H1 (cell line): ENCODE results near the gene LRIT2.

Experiments used
- BCL11A ChIP-seq, 2 experiments: IDR thresholded peaks; one replicate each; pipeline ENCODE4 v1.6.1; 2011; ENCODE audit warnings: low read depth in 2 of 2, low read length in 2 of 2, mild to moderate bottlenecking in 2 of 2
- EZH2 ChIP-seq: fragments of 200-600 bp; sonication (generic); IDR thresholded peaks from 2 replicates; pipeline ENCODE4 v1.7.1; 2012; ENCODE audit warnings: low read depth, mild to moderate bottlenecking, moderate library complexity, low read length, inconsistent platforms; ENCODE audit not compliant: severe bottlenecking
- JUND ChIP-seq: IDR thresholded peaks from 2 replicates; pipeline ENCODE4 v1.6.1; 2011; ENCODE audit warnings: mild to moderate bottlenecking, improper control_type of control experiment, low read length
- POLR2A ChIP-seq, 2 experiments: IDR thresholded peaks; 1 replicate in 1 of 2; 2 replicates in 1 of 2; pipeline ENCODE4 v1.6.1; 2011; ENCODE audit warnings: low read depth in 2 of 2, low read length in 2 of 2, mild to moderate bottlenecking in 2 of 2; ENCODE audit errors: control extremely low read depth in 1 of 2
- RFX5 ChIP-seq: IDR thresholded peaks from 2 replicates; pipeline ENCODE4 v1.6.1; 2011; ENCODE audit warnings: low read depth, low read length, improper control_type of control experiment, borderline replicate concordance
- RNF2 ChIP-seq: fragments of 200-900, 300-1000 bp; sonication (generic); IDR thresholded peaks from 2 replicates; pipeline ENCODE4 v1.7.1; 2016; ENCODE audit warnings: borderline replicate concordance, low read depth, mild to moderate bottlenecking, antibody characterized with exemption, low read length; ENCODE audit not compliant: poor library complexity, severe bottlenecking; ENCODE audit errors: missing control alignments
- SIX5 ChIP-seq: IDR thresholded peaks from 2 replicates; pipeline ENCODE4 v1.6.1; 2011; ENCODE audit warnings: mild to moderate bottlenecking, low read depth, low read length
- TBP ChIP-seq: IDR thresholded peaks from 2 replicates; pipeline ENCODE4 v1.6.1; 2011; ENCODE audit warnings: low read depth, low read length, improper control_type of control experiment
- YY1 ChIP-seq: IDR thresholded peaks from 2 replicates; pipeline ENCODE4 v1.6.1; 2011; ENCODE audit warnings: low read depth, mild to moderate bottlenecking, low read length
- ZNF274 ChIP-seq: IDR thresholded peaks from 2 replicates; pipeline ENCODE4 v1.7.0; 2012; ENCODE audit warnings: low read length, borderline replicate concordance; ENCODE audit errors: extremely low read depth
- TF ChIP-seq, protein P1 (sequence below), 3 experiments: IDR thresholded peaks; 1 replicate in 2 of 3; 2 replicates in 1 of 3; pipeline versions ENCODE4 v1.5.1 to v1.6.1; 2011; ENCODE audit warnings: low read length in 3 of 3, mild to moderate bottlenecking in 3 of 3, inconsistent platforms in 2 of 3, low read depth in 1 of 3, moderate library complexity in 1 of 3; ENCODE audit not compliant: insufficient read depth in 1 of 3; ENCODE audit errors: control extremely low read depth in 1 of 3
- TF ChIP-seq, protein P2 (sequence below): IDR thresholded peaks from 2 replicates; pipeline ENCODE4 v1.6.1; 2011; ENCODE audit warnings: low read length, improper control_type of control experiment
- TF ChIP-seq, protein P3 (sequence below): IDR thresholded peaks from 2 replicates; pipeline ENCODE4 v1.6.1; 2012; ENCODE audit warnings: low read length, inconsistent platforms

- no peak for TF ChIP-seq YY1
- TF ChIP-seq RNF2 = no peak
- no peak for TF ChIP-seq JUND
- TF ChIP-seq, protein P1, sequence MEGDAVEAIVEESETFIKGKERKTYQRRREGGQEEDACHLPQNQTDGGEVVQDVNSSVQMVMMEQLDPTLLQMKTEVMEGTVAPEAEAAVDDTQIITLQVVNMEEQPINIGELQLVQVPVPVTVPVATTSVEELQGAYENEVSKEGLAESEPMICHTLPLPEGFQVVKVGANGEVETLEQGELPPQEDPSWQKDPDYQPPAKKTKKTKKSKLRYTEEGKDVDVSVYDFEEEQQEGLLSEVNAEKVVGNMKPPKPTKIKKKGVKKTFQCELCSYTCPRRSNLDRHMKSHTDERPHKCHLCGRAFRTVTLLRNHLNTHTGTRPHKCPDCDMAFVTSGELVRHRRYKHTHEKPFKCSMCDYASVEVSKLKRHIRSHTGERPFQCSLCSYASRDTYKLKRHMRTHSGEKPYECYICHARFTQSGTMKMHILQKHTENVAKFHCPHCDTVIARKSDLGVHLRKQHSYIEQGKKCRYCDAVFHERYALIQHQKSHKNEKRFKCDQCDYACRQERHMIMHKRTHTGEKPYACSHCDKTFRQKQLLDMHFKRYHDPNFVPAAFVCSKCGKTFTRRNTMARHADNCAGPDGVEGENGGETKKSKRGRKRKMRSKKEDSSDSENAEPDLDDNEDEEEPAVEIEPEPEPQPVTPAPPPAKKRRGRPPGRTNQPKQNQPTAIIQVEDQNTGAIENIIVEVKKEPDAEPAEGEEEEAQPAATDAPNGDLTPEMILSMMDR (IDR thresholded peaks at IDR 0.05; ENCODE audit: control extremely low read depth in 1 of 3, insufficient read depth in 1 of 3, low read depth in 1 of 3, low read length in 3 of 3) = no peak
- no peak for TF ChIP-seq EZH2
- no peak for TF ChIP-seq POLR2A (IDR thresholded peaks at IDR 0.05; ENCODE audit: control extremely low read depth in 1 of 2, low read depth in 2 of 2, low read length in 2 of 2)
- TF ChIP-seq ZNF274 = no peak
- no peak for TF ChIP-seq BCL11A (IDR thresholded peaks at IDR 0.05; ENCODE audit: low read depth in 2 of 2, low read length in 2 of 2)
- TF ChIP-seq, protein P2, sequence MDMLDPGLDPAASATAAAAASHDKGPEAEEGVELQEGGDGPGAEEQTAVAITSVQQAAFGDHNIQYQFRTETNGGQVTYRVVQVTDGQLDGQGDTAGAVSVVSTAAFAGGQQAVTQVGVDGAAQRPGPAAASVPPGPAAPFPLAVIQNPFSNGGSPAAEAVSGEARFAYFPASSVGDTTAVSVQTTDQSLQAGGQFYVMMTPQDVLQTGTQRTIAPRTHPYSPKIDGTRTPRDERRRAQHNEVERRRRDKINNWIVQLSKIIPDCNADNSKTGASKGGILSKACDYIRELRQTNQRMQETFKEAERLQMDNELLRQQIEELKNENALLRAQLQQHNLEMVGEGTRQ = no peak
- no peak for TF ChIP-seq RFX5
- no peak for TF ChIP-seq SIX5
- no peak for TF ChIP-seq TBP
- TF ChIP-seq, protein P3, sequence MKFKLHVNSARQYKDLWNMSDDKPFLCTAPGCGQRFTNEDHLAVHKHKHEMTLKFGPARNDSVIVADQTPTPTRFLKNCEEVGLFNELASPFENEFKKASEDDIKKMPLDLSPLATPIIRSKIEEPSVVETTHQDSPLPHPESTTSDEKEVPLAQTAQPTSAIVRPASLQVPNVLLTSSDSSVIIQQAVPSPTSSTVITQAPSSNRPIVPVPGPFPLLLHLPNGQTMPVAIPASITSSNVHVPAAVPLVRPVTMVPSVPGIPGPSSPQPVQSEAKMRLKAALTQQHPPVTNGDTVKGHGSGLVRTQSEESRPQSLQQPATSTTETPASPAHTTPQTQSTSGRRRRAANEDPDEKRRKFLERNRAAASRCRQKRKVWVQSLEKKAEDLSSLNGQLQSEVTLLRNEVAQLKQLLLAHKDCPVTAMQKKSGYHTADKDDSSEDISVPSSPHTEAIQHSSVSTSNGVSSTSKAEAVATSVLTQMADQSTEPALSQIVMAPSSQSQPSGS = no peak
These were observed 49.9 kb downstream of the LRIT2 start for GRCh38 chr10:84175436-84175835.
